WTC11 (cell line): ENCODE data around the gene MEIS1. TPM values are rescaled to one million over a fixed set of nuclear protein-coding genes. Genes with fewer than 3 reads are reported as not detected.

Experiments
- ATAC-seq: fragments of 200-7000 bp; cut with Tn5 transposase; 2 replicates; pipeline ENCODE4 v1.10.0; 2021; ENCODE audit warnings: mild to moderate bottlenecking, moderate library complexity
- CTCF ChIA-PET: fragments of 300-600 bp; sonication (Branson Sonifier 250); formaldehyde crosslinking; loops from one replicate; lab custom pipeline; 2021; ENCODE audit warnings: antibody characterized with exemption; lab: Charles Lee
- POLR2A ChIA-PET: fragments of 350-600 bp; sonication (Branson Sonifier 250); formaldehyde crosslinking; loops from one replicate; lab custom pipeline; 2021; ENCODE audit warnings: antibody characterized with exemption; lab: Charles Lee
- DNase-seq: peaks from one replicate; pipeline ENCODE4 v3.0.0; 2021; ENCODE audit warnings: low spot score
- H3K27ac Mint-ChIP-seq: 2 replicates; pipeline ENCODE4 v1.8.0; 2021; ENCODE audit warnings: mixed read lengths
- H3K27me3 Mint-ChIP-seq: 2 replicates; pipeline ENCODE4 v1.8.0; 2021; ENCODE audit warnings: low read depth, mild to moderate bottlenecking, moderate library complexity, mixed read lengths
- H3K36me3 Mint-ChIP-seq: 2 replicates; pipeline ENCODE4 v1.8.0; 2021; ENCODE audit warnings: mixed read lengths
- H3K4me1 Mint-ChIP-seq: 2 replicates; pipeline ENCODE4 v1.8.0; 2022; ENCODE audit warnings: mixed read lengths
- H3K4me3 Mint-ChIP-seq: 2 replicates; pipeline ENCODE4 v1.8.0; 2021; ENCODE audit warnings: mild to moderate bottlenecking, moderate library complexity, mixed read lengths
- H3K9me3 Mint-ChIP-seq: 2 replicates; pipeline ENCODE4 v1.8.0; 2021; ENCODE audit warnings: mixed read lengths
- AR ChIP-seq: fragments of 250-450 bp; sonication (Bioruptor Pico); IDR thresholded peaks from 2 replicates; pipeline ENCODE4 v1.9.0; 2021; ENCODE audit warnings: mild to moderate bottlenecking
- CBFB ChIP-seq: sonication (generic); formaldehyde crosslinking; IDR thresholded peaks from 2 replicates; pipeline ENCODE4 v1.8.1; 2022; ENCODE audit warnings: mild to moderate bottlenecking, low read depth, missing genetic modification reagents
- CREB1 ChIP-seq: sonication (generic); formaldehyde crosslinking; IDR thresholded peaks from 2 replicates; pipeline ENCODE4 v1.8.0; 2023; ENCODE audit warnings: mild to moderate bottlenecking, missing genetic modification reagents
- ELF4 ChIP-seq: sonication (generic); formaldehyde crosslinking; IDR thresholded peaks from 2 replicates; pipeline ENCODE4 v1.8.1; 2022; ENCODE audit warnings: low read depth, mild to moderate bottlenecking, moderate library complexity, missing genetic modification reagents
- IRF1 ChIP-seq: sonication (generic); formaldehyde crosslinking; IDR thresholded peaks from 2 replicates; pipeline ENCODE4 v1.8.0; 2023; ENCODE audit warnings: missing genetic modification reagents
- MLX ChIP-seq: sonication (generic); formaldehyde crosslinking; IDR thresholded peaks from 2 replicates; pipeline ENCODE4 v1.8.1; 2023; ENCODE audit warnings: mild to moderate bottlenecking, missing genetic modification reagents, moderate library complexity
- PRRX2 ChIP-seq: fragments of 250-450 bp; sonication (Bioruptor Pico); IDR thresholded peaks from 2 replicates; pipeline ENCODE4 v1.8.0; 2021; ENCODE audit warnings: mild to moderate bottlenecking
- SMAD3 ChIP-seq: sonication (generic); formaldehyde crosslinking; IDR thresholded peaks from 2 replicates; pipeline ENCODE4 v1.8.0; 2022; ENCODE audit warnings: missing genetic modification reagents, mild to moderate bottlenecking, borderline replicate concordance
- SOX15 ChIP-seq: fragments of 250-450 bp; sonication (Bioruptor Pico); IDR thresholded peaks from 2 replicates; pipeline ENCODE4 v1.9.0; 2021; ENCODE audit warnings: mild to moderate bottlenecking
- TP53 ChIP-seq: sonication (generic); formaldehyde crosslinking; IDR thresholded peaks from 2 replicates; pipeline ENCODE4 v1.8.1; 2023; ENCODE audit warnings: mild to moderate bottlenecking, missing genetic modification reagents
- ZNF416 ChIP-seq: fragments of 250-450 bp; sonication (Bioruptor Pico); IDR thresholded peaks from 2 replicates; pipeline ENCODE4 v1.9.0; 2021; ENCODE audit warnings: mild to moderate bottlenecking, inconsistent platforms
- ZNF423 ChIP-seq: fragments of 250-450 bp; sonication (Bioruptor Pico); IDR thresholded peaks from 2 replicates; pipeline ENCODE4 v2.1.2; 2022; ENCODE audit warnings: mild to moderate bottlenecking, moderate library complexity
- total RNA-seq: library from RNA; stranded (reverse); gene quantifications from 3 replicates; pipeline ENCODE4 v1.2.3, GENCODE V29; 2021
- TF ChIP-seq, protein P1 (sequence below): sonication (generic); formaldehyde crosslinking; IDR thresholded peaks from 2 replicates; pipeline ENCODE4 v1.8.0; 2023; ENCODE audit warnings: missing genetic modification reagents, mild to moderate bottlenecking, borderline replicate concordance
- TF ChIP-seq, protein P2 (sequence below): sonication (generic); formaldehyde crosslinking; IDR thresholded peaks from 2 replicates; pipeline ENCODE4 v1.8.0; 2023; ENCODE audit warnings: mild to moderate bottlenecking, missing genetic modification reagents
- TF ChIP-seq, protein P3 (sequence below): sonication (generic); formaldehyde crosslinking; conservative IDR thresholded peaks from 2 replicates; pipeline ENCODE4 v1.8.1; 2022; ENCODE audit warnings: mild to moderate bottlenecking, missing genetic modification reagents

Gene MEIS1
- total RNA-seq, 1 experiment from 2014 or later, result 0.48 TPM

- TF ChIP-seq CBFB (CRISPR knock-in tag), result no peak
- TF ChIP-seq SMAD3, result no peak
- TF ChIP-seq CREB1, result no peak
- no peak for TF ChIP-seq PRRX2 (CRISPR knock-in tag)
Observed at GRCh38 chr2:66548422-66548821, 113.5 kb downstream of the MEIS1 start (continued).

GRCh38 chr2:66550826-66551225 is 115.9 kb downstream of the MEIS1 start:
- peaks cover 10% of the 10 kb centered on the region for H3K4me1 Mint-ChIP-seq
- no peak for TF ChIP-seq CREB1
- TF ChIP-seq TP53 (CRISPR knock-in tag), result no peak
- TF ChIP-seq IRF1, result no peak
- no peak for TF ChIP-seq ZNF416 (CRISPR knock-in tag)
- TF ChIP-seq, protein P1, sequence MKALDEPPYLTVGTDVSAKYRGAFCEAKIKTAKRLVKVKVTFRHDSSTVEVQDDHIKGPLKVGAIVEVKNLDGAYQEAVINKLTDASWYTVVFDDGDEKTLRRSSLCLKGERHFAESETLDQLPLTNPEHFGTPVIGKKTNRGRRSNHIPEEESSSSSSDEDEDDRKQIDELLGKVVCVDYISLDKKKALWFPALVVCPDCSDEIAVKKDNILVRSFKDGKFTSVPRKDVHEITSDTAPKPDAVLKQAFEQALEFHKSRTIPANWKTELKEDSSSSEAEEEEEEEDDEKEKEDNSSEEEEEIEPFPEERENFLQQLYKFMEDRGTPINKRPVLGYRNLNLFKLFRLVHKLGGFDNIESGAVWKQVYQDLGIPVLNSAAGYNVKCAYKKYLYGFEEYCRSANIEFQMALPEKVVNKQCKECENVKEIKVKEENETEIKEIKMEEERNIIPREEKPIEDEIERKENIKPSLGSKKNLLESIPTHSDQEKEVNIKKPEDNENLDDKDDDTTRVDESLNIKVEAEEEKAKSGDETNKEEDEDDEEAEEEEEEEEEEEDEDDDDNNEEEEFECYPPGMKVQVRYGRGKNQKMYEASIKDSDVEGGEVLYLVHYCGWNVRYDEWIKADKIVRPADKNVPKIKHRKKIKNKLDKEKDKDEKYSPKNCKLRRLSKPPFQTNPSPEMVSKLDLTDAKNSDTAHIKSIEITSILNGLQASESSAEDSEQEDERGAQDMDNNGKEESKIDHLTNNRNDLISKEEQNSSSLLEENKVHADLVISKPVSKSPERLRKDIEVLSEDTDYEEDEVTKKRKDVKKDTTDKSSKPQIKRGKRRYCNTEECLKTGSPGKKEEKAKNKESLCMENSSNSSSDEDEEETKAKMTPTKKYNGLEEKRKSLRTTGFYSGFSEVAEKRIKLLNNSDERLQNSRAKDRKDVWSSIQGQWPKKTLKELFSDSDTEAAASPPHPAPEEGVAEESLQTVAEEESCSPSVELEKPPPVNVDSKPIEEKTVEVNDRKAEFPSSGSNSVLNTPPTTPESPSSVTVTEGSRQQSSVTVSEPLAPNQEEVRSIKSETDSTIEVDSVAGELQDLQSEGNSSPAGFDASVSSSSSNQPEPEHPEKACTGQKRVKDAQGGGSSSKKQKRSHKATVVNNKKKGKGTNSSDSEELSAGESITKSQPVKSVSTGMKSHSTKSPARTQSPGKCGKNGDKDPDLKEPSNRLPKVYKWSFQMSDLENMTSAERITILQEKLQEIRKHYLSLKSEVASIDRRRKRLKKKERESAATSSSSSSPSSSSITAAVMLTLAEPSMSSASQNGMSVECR (CRISPR knock-in tag), result no peak
- no peak for TF ChIP-seq ZNF423
- TF ChIP-seq SOX15 (CRISPR knock-in tag), result no peak
- TF ChIP-seq, all 79 proteins: peak for 0
- no peaks in the 10 kb centered on the region; the same call in 1 of the 2 replicates for H3K27me3 Mint-ChIP-seq
- no peak for ATAC-seq
- DNase-seq, result no peak
- ChIA-PET CTCF (no interaction called here), POLR2A (no interaction called here)
- H3K27ac Mint-ChIP-seq, result no peak overlapping the region
- H3K9me3 Mint-ChIP-seq, result no peaks in the 10 kb centered on the region
- no peaks in the 10 kb centered on the region for H3K36me3 Mint-ChIP-seq
- no peak overlapping the region for H3K4me3 Mint-ChIP-seq

DNA sequence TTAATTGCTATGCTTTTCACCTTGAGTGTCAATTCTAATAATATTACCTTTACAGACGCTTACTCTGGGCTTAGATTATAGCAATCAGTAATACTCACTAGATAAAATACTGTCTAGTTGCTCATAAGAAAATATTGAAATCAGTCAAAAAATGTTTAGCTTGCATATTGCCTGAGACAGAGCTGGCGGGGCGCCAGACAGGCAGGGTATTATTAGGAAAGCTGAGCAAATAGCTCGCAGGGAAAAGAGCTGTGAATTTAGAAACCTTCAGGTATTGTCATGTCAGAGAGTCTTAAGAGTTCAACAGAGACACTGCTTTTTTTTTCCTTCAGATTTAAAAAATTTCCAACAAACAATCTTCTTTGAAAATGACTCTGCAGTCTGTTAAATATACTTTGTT is 118.4 kb downstream of the MEIS1 start:
- ChIA-PET POLR2A (no interaction called here), CTCF (interaction anchor here (0.7 kb wide), 2 partner anchors 21 to 565 kb away, joined by 3 read pairs; no protein-coding TSS in a partner anchor)
- H3K4me1 Mint-ChIP-seq, result peaks cover 10% of the 10 kb centered on the region
- H3K9me3 Mint-ChIP-seq, result no peaks in the 10 kb centered on the region
- H3K27me3 Mint-ChIP-seq, result no peaks in the 10 kb centered on the region; the same call in 1 of the 2 replicates
- no peak for DNase-seq
- no peaks in the 10 kb centered on the region for H3K36me3 Mint-ChIP-seq
- no peak overlapping the region for H3K4me3 Mint-ChIP-seq
- H3K27ac Mint-ChIP-seq, result no peak overlapping the region
- no peak for TF ChIP-seq ELF4
- TF ChIP-seq, protein P2, sequence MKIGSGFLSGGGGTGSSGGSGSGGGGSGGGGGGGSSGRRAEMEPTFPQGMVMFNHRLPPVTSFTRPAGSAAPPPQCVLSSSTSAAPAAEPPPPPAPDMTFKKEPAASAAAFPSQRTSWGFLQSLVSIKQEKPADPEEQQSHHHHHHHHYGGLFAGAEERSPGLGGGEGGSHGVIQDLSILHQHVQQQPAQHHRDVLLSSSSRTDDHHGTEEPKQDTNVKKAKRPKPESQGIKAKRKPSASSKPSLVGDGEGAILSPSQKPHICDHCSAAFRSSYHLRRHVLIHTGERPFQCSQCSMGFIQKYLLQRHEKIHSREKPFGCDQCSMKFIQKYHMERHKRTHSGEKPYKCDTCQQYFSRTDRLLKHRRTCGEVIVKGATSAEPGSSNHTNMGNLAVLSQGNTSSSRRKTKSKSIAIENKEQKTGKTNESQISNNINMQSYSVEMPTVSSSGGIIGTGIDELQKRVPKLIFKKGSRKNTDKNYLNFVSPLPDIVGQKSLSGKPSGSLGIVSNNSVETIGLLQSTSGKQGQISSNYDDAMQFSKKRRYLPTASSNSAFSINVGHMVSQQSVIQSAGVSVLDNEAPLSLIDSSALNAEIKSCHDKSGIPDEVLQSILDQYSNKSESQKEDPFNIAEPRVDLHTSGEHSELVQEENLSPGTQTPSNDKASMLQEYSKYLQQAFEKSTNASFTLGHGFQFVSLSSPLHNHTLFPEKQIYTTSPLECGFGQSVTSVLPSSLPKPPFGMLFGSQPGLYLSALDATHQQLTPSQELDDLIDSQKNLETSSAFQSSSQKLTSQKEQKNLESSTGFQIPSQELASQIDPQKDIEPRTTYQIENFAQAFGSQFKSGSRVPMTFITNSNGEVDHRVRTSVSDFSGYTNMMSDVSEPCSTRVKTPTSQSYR, result no peak
- TF ChIP-seq, all 79 proteins: peak for 0
- ATAC-seq, result no peak

GRCh38 chr2:66555091-66555490 is 120.2 kb downstream of the MEIS1 start:
- DNase-seq (no peak), ATAC-seq (no peak)
- ChIA-PET POLR2A (no interaction called here), CTCF (interaction anchor here (1.5 kb wide), 1 partner anchor 32 kb away, joined by 3 read pairs; no protein-coding TSS in a partner anchor)
- H3K27ac Mint-ChIP-seq, result no peak overlapping the region
- no peaks in the 10 kb centered on the region; the same call in 1 of the 2 replicates for H3K27me3 Mint-ChIP-seq
- TF ChIP-seq AR (CRISPR knock-in tag) (no peak), TP53 (CRISPR knock-in tag) (no peak), MLX (CRISPR knock-in tag) (no peak)
- TF ChIP-seq, protein P3, sequence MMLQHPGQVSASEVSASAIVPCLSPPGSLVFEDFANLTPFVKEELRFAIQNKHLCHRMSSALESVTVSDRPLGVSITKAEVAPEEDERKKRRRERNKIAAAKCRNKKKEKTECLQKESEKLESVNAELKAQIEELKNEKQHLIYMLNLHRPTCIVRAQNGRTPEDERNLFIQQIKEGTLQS (CRISPR knock-in tag), result no peak
- H3K4me3 Mint-ChIP-seq, result no peak overlapping the region
- no peaks in the 10 kb centered on the region for H3K36me3 Mint-ChIP-seq
- H3K4me1 Mint-ChIP-seq, result peaks cover 10% of the 10 kb centered on the region
- H3K9me3 Mint-ChIP-seq, result no peaks in the 10 kb centered on the region
